ENCODE results near the gene DAAM1. TPM values are rescaled to one million over a fixed set of nuclear protein-coding genes. Genes with fewer than 3 reads are reported as not detected.

Gene DAAM1
- total RNA-seq, 1 donor from 2014 or later, result 64.3 TPM

DNA sequence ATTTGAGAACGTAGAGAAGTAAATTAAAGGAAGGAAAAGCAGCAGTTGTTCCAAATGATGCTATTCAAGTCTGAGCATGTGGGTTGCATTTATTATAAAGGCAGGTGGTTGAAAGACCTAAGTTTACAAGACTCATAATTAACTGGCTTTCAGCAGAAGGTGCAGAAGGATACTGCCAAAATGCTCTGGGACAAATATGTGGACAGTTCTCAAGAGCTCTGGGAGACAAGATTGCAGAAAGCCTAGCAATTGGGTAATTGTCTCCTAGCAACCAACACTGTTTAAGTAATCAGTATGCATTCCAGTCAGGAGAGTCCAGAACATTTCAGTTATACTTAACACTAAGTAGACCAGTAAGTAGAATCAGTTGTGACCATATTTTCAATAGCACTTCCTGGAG, 145.2 kb downstream of the DAAM1 start:
- H3K4me3 Mint-ChIP-seq, result no peak overlapping the region
- TF ChIP-seq, protein P1, sequence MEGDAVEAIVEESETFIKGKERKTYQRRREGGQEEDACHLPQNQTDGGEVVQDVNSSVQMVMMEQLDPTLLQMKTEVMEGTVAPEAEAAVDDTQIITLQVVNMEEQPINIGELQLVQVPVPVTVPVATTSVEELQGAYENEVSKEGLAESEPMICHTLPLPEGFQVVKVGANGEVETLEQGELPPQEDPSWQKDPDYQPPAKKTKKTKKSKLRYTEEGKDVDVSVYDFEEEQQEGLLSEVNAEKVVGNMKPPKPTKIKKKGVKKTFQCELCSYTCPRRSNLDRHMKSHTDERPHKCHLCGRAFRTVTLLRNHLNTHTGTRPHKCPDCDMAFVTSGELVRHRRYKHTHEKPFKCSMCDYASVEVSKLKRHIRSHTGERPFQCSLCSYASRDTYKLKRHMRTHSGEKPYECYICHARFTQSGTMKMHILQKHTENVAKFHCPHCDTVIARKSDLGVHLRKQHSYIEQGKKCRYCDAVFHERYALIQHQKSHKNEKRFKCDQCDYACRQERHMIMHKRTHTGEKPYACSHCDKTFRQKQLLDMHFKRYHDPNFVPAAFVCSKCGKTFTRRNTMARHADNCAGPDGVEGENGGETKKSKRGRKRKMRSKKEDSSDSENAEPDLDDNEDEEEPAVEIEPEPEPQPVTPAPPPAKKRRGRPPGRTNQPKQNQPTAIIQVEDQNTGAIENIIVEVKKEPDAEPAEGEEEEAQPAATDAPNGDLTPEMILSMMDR (conservative IDR thresholded peaks at IDR 0.05), result no peak
- no peak for DNase-seq (ENCODE audit: extremely low spot score, unreplicated experiment)
- peaks cover 5% of the 10 kb centered on the region for H3K4me1 Mint-ChIP-seq (ENCODE audit: unreplicated experiment)
- H3K36me3 Mint-ChIP-seq, result peaks cover 47% of the 10 kb centered on the region
- no peaks in the 10 kb centered on the region for H3K9me3 Mint-ChIP-seq
- H3K27ac Mint-ChIP-seq, result peak overlapping the region; percentile 33
- no peaks in the 10 kb centered on the region for H3K27me3 Mint-ChIP-seq

DNA sequence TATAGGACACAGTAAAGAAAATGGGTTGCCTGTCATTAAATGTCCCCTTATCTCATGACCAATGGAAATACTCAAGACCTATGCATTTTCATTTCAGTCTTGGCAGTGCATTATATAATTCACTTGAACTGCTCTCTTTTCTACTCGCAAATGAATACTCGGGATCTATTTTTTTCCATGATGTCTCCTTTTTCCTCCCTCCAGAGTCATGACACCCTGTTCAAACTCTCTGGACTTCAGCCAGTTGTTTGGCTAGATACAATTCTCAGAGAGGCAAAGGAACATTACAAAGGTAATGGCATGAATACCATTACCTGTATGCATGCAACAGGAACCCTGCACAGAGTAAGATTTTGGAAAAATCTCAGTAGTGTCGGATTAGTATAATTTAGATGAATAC, 145.8 kb downstream of the DAAM1 start:
- TF ChIP-seq, protein P1 (conservative IDR thresholded peaks at IDR 0.05), result no peak
- Mint-ChIP-seq H3K4me3 (no peak overlapping the region), H3K4me1 (ENCODE audit: unreplicated experiment) (peaks cover 5% of the 10 kb centered on the region), H3K9me3 (no peaks in the 10 kb centered on the region), H3K27ac (no peak overlapping the region), H3K27me3 (no peaks in the 10 kb centered on the region), H3K36me3 (peaks cover 43% of the 10 kb centered on the region)
- no peak for DNase-seq (ENCODE audit: extremely low spot score, unreplicated experiment)

DNA sequence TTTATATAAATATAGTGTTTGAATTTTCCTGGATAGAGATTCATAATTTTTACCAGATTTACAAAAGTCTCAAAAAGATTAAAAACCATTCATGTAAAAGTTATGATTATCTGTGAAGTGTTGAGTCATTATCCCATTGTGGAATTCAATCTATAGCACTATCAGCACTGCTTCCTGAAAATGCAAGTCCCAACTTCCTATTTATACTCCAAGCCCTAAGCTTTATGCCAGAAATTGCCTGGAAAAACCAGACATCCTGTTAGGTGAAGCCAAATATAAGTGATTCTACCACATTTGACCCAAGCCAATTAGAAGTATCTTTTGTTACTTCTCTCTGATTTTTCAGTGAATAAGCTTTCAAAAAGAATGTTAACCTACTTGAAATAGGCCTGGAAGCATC, 147.6 kb downstream of the DAAM1 start:
- Mint-ChIP-seq H3K27ac (no peak overlapping the region), H3K4me3 (no peak overlapping the region), H3K4me1 (ENCODE audit: unreplicated experiment) (peaks cover 19% of the 10 kb centered on the region), H3K36me3 (peaks cover 46% of the 10 kb centered on the region), H3K27me3 (no peaks in the 10 kb centered on the region), H3K9me3 (no peaks in the 10 kb centered on the region)
- no peak for DNase-seq (ENCODE audit: extremely low spot score, unreplicated experiment)
- TF ChIP-seq, protein P1 (conservative IDR thresholded peaks at IDR 0.05), result no peak

DNA sequence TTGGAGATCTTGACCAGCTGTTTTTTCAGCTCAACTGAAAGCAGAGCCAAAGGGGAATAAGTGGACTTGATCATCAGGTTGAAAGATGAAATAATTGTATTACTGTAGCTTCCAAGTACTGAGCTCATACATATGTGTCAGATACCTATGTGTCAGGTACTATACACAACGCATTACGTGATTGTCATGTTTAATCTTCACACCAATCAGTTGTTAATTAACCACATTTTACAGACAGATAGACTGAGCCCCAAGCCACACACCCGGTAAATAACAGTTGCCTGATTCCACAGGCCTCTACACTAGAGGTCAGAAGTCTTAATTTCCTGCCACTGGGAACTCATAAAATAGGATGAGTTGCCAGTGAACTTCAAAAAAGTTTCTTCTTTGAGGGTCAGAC, 148.2 kb downstream of the DAAM1 start:
- TF ChIP-seq, protein P1 (conservative IDR thresholded peaks at IDR 0.05), result no peak
- peaks cover 22% of the 10 kb centered on the region for H3K4me1 Mint-ChIP-seq (ENCODE audit: unreplicated experiment)

DNA sequence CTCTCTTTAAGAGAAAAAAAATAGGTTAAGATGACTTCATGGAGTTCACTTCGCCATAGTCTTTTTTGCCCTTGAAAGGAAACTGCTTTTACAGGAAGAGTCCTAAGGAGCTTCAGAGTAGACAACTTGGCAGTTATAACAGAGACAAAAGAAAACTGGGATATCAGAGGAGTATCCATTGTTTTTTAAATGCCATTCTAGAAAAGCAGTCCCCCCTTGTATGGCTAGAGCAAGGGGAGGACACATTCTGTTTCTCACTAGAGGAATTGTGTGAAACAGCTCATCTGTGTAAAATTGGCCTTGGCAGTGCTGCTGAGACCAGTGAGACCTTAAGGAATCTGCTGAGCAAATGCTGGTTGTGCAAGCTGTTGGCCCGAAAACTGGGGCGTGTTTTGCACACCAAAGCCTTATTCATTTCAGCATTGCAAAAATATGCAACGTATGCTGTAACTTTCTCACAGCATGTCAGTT, 148.7 kb downstream of the DAAM1 start:
- Mint-ChIP-seq H3K4me3 (no peak overlapping the region), H3K36me3 (peaks cover 45% of the 10 kb centered on the region), H3K27me3 (no peaks in the 10 kb centered on the region), H3K27ac (no peak overlapping the region), H3K4me1 (ENCODE audit: unreplicated experiment) (peaks cover 22% of the 10 kb centered on the region), H3K9me3 (no peaks in the 10 kb centered on the region)
- DNase-seq (ENCODE audit: extremely low spot score, unreplicated experiment), result no peak
- TF ChIP-seq, protein P1 (conservative IDR thresholded peaks at IDR 0.05), result no peak

More for the DNA sequence above, 148.2 kb downstream of the DAAM1 start:
- Mint-ChIP-seq H3K9me3 (no peaks in the 10 kb centered on the region), H3K4me3 (no peak overlapping the region), H3K36me3 (peaks cover 49% of the 10 kb centered on the region), H3K27me3 (no peaks in the 10 kb centered on the region), H3K27ac (no peak overlapping the region)
- DNase-seq (ENCODE audit: extremely low spot score, unreplicated experiment), result no peak

DNA sequence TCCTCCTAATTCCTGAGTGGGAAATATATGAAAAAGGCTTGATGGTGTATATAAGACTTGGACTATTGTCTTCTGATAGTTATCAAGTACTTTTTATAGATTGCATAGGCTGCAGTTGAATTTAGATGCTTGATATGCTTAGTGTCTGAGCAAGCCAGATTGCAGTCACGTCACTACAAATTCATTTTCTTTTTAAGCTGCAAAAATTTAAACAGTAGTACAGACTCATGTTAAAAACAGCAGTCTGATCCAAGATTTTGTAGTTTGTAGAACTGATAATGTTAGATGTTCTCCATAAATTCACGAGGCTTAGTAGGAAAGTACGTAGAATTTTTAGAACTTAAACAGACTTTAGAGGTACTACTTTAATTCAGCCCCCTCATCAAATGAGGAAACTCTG, 150.3 kb downstream of the DAAM1 start:
- Mint-ChIP-seq H3K36me3 (peaks cover 43% of the 10 kb centered on the region), H3K4me1 (ENCODE audit: unreplicated experiment) (peaks cover 25% of the 10 kb centered on the region), H3K27ac (no peak overlapping the region), H3K9me3 (no peaks in the 10 kb centered on the region), H3K27me3 (no peaks in the 10 kb centered on the region), H3K4me3 (no peak overlapping the region)
- DNase-seq (ENCODE audit: extremely low spot score, unreplicated experiment), result no peak
- TF ChIP-seq, protein P1 (conservative IDR thresholded peaks at IDR 0.05), result no peak
